CMK (cell line): ENCODE data around the gene KIF12.

Experiments used
- DNase-seq: peaks from one replicate; pipeline ENCODE4 v3.0.0-alpha.2; 2010; ENCODE audit warnings: low read depth

KIF12 gene

DNA sequence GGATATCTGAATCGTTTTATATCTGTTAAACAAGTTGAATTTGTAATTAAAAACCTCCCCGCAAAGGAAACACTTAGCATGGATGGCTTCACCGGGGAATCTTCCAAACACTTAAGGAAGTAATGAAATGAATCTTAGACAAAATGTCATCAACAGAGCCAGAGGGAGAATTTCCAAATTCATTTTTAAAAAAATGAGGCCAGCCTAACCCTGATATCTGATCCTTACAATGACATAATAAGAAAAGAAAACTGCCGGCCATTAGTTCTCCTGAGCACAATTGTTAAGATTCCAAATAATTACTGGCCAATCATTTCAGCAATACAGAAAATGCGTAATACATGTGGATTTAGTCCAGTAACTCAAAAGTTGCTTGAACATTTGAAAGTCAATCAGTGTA lies 6.1 kb upstream of the KIF12 start:
- DNase-seq, result no peak

DNA sequence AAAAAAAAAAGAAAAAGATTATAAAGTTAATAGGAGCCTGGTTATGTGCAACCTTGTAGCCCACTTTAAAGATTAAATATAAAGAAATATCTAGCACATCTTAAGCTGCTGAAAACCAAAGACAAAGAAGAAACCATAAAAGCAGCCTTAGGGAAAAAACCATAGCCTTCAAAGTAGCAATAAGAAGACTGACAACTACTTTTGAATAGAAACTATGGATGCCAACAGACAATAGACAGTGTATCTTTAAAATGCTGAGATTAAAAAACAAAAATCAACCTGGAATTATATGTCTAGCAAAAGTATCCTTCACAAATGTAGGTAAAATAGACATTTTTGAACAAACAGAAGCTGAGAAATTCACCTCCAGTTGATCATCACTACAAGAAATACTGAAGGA lies 3.4 kb upstream of the KIF12 start:
- DNase-seq, result no peak

DNA sequence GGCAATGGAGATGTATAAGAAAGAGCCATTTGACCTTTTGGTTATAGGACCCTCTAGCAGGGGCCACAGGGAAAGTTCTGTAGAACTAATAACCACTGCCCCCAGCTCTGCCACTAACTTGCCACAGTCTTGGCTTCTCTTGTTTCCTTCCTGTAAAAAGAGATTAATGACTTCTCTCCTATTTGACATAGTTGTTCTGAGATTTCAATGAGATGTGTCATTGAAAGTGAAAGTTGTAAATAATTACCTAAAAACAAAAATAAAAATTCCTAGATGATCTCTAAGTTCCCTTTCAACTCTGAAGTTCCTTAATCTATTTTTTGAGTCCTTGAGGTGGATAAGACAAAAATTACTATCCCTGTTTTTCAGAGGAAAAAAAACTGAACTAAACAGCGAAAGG lies 1.4 kb upstream of the KIF12 start:
- no peak for DNase-seq

DNA sequence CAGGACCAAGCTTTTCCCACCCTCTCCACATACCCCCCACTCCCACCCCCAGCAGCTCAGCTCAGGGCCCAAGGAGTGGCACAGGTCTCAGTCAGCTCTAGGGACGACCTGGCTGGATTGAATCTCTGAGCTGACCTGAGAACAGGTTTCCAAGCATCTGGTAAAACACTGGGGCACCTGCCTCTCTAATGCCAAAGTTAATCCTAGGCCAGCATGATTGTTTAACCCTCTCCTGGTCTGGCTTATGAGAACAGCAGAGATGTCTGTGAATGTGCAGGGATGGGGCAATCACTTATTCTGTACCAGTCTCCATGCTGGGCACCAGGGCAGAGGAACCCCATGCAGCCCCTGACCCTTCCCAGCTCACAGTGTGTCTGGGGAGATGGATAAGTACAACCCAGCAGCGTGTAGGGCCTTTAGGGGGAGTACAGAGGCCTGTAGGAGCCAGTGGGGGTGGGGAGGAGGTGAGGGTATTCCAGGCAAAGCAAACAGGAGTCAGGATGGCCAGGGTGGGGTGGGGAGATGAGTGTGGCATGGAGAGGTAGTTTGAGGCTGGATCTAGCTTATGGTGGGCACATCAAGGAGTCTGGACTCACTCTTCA lies 678 bp upstream of the KIF12 start:
- no peak for DNase-seq

DNA sequence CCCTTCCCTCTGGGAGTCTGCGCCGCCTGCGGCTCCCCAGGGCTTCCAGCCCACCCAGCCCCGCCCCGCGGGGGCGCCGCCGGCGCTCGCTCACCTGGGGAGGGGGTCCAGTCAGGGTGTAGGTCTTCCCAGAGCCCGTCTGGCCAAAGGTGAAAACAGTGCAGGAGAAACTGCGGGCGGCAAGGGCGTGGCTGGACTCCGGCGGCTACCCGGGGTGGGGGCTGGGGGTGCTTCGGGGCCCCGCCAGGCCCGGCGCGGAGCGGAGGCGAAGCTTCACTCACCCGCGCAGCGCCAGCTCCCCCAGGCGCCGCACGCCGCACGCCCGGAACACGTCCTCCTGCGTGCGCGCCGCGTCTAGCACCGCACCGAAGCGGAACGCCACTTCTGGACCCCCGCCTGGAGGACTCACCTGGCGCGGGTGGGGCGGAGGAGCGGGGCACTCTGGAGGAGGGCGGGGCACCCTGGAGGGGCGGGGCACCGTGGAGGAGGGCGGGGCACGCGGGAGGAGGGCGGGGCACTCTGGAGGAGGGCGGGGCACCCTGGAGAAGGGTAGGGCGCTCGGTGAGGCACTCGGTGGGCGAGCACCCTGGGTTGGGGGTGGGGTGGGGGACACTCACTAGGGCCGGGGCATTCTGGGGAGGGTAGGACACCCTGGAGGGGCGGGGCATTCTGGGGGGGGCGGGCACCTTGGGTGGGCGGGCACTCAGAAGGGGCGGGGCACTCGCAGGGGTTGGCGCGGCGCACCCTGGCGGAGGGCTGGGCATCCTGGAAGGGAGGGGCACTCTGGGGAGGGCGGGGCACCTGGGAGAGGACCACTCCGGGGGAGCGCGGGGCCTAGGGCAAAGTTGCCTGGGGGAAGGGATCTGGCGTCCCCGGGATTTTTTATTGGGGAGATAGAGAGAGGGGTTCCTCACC lies 814 bp downstream of the KIF12 start:
- no peak for DNase-seq

DNA sequence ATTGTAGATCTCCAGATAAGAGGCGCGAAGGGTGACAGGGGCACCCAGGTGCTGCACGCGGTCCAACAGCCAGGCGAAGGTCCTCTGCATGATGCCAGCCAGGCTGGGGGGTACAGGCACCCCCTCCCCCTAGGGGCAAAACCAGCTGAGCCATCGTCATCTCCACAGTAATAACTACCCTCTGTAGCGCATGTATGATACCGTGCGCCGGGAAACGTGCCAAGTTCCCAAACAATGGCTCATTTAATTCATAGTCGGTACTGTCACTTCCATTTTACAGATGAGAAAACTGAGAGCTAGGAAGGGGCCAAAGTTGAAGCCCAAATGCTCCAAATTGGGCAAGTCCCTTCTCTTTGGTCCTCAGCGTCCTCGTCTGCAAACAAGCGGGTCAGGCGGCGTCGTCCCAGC lies 1.5 kb downstream of the KIF12 start:
- DNase-seq, result no peak

DNA sequence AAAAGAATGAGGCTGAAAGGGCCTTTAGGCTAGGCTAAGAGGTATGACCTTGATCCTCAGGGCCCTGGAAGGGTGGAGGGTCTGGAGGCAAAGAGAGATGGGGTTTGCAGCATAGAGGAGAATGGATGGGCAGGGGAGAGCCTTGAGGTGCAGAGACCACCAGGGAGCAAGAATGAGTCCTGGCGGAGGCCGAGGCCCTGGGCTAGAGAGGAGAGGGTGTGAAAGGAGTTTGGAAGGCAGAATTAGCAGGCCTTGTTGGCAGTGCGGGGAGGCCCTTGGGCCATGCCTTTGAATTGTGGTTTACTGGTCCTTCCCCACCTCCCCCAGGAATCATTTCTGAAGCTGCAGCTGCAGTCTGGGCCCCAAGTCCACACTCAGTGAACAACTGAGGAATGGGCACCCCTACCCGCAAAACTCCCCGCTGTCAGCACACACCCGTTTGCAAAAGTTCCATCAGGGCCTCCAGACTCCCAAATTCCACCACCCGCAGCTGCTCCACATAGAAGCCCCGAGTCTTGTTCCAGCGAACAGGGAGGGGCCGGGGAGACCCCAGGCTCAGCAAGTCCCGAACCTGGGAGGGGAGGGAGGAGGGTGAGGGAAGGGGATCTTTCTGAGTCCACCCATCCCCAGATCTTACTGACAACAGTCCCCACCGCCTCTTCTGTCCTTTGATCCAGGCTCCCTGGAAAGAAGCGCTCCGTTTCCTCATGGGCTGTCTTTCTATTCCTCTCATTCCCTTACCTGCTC lies 2.1 kb downstream of the KIF12 start:
- no peak for DNase-seq

DNA sequence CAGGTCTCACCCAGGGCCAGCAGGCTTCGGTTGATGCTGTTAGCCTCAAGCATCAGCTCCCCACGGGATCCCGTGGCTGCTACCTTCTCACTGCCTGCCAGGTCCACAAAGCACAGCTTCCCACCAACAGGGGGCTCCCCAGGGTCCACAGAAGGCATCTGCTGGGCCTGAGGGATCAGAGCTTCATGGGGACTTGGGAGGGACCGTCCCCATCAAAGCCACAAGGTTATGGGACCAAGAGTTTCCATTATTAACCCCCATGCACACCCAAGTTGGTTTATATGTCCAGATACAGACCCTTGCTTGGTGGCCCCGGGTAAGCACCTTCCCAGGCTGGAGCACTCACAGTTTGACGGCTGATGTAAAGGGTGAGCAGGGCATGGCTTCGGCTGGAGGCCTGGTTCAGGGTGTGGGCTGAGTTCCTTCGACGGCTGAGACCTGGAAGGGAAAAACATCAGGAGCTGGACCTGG lies 3.0 kb downstream of the KIF12 start:
- DNase-seq, result no peak

DNA sequence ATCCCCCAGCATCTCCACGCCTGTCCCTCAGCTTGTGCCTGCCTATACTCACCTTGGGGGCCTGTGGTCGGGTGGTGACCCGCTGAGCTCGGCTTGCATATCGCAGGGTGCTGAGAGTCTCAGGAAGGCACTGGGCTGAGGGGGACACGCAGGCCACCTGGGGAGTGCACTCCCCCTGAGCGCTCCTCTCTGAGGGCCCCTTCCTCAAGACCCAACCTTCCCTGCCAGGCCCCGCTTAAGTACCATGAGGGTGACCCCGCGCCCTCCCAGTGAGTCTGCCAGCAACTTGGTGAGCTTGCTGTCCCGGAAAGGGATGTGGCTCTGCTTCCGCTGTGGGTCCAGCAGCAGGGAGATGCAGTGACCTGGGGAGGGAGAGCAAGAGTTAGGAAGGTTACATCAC lies 4.1 kb downstream of the KIF12 start:
- DNase-seq, result no peak

DNA sequence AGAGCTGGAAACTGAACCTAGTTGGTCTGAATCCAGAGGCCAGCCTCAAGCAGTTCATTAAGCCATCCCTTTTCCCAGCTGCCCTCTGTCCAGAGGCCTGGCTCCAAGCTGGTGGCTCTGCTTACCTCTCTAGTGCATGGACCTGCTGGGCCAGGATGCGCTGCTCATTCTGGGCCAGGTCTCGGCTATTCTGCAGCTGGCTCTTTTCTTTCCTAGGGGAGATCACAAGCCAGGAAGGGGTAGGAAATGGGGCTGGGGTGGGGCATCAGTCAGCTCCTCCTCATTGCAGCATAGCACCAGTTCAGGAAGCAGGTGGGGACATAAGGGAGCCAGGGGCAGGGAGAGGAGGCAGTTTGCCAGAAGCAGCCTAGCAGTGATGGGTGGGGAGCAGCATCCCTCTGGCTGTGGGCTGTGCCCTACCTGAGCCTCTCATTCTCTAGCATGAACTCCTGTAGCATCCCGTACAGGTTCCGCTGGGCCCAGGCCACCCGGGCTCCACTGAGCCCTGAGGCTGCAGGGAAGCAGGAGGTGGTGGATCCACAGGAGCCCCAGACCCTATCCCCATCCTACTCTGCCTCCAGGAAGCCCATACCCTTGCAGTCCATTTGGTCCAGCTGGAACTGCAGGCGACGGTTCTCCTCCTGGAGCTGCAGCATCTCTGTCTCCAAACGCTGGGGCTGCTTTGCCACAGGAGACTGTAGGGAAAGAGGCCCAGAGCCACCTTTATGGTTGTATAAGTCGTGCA lies 5.2 kb downstream of the KIF12 start:
- DNase-seq, result no peak

DNA sequence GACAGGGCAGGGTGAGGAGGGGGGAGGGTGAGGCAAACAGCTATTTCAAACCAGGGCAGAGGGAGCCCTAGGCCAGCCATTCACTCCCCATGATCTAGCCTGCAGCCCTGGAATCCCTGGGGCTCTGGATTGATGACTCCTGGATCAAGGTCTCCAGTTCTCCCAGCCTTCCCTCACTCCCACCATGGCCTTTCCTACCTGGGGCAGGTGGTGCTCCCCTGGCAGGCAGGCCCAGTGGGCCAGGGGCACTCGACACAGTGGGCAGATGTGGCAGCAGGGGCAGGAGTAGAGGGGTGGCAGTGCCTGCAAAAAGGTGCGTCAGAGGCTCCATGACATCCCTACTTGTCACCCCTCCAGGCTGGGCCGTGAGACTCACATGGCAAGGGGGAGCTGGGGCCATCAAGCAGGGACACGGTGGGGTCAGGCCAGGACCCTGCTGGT lies 6.0 kb downstream of the KIF12 start:
- no peak for DNase-seq

DNA sequence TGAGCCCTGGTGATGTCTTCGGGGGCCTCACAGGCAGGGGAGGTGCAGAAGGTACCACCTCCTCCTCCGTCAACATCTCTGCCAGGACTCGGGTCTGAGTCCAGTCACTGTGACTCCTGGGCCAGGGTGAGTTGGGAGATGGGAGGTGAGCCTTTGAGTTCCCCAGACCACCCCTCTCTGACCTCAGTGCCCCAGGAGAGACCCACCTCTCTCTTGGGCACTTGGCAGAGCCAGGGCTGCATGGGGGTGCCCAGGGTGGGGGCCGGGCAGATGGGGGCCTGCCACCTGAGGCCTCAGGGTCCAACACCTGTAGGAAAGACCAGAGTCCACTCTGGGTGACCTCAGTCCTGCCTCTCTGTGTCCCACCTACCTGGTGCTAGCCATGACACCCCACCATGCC lies 6.8 kb downstream of the KIF12 start:
- no peak for DNase-seq

DNA sequence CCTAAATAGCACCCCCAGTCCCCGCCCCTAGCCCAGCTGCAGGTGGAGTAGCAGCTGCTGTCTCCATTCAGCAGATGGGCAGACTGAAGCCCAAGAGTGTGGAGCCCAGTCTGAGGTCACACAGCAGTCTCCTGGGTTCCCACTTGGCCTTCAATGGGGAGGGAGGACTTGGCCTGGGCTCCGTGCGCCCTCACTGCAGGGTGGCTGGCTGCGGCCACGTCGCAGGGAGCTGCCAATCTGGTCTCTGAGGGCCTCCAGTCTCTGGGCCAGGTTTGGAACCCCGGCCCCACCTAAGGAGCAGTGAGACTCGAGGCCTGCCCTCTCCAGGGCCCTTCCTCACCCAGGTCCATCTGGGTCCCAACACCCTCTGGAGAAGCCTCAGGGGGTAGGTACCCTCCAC lies 7.4 kb downstream of the KIF12 start:
- no peak for DNase-seq

DNA sequence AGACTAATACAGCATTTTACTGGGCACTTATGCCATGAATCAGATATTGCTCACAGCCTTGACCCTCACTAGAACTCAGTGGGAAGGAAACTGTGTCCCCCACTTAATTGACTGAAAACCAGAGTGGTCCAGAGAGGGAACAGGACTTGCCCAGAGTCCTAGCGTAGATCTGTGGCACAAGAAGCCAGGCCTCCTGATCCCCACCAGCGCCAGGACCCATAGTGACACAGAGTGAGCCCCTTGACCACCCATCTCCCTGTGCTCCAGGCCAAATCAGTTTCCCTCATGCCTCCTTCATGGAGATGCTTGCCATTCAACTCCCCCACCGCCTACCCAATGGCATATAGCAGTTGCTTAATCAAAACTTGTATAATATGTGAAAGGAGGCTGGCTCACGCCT lies 8.3 kb downstream of the KIF12 start:
- no peak for DNase-seq

DNA sequence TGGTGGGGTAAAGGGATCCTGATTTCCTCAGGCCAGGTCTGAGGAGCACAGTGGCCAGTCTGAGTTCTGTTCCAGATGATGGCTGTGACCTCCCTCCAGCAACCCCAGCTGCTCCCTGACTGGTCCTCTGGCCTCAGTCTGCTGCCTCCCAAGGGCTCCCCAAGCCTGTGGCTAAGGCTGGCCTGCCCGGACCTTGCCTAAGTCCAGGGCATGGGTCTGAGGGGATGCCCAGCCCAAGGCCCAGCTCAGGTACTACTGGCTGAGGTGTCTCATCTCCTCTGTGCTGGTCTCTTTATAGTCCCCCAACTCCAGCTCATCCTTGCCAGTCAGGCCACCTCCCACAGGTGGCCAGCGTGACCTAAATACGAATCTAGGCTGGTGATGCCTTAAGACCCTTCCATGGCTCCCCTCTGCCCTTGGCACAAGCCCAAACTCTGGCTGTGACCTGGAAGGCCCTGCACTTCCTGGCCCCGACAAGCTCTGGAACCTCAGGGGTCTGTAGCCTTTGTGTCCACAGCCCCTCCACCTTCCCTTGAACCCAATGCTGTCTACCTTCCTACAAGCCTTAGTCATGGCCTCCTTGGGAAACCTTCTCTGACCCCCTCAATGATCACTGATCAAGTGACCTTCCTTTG lies 9.8 kb downstream of the KIF12 start:
- no peak for DNase-seq

DNA sequence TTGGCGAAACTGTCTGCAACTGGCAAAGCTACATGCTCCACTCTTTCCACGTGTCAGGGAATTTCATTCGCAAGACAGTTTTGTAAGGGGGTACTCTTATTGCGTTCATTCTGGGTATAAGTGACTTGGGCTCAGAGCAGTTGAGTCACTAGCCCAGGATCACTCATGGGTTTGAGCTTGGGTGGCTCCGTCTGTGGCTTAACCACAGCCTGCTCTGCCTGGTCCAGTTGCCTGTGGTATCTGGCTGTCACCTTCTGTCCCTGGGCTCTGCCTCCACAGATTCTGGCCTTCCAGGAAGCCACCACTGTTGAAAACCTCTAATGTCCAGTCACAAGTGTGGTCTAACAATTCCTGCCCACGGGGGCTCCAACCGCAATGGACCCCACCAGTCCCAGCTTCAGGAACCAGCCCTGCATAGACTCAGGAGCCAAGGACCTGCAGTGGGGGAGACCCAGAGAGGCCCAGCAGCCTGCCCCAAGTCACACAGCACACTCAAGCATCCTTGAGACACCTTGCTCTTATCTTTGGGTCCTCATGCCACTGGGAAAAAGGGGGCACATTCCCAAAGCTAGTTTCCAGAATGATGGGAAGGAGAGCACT lies 10.4 kb downstream of the KIF12 start:
- no peak for DNase-seq

DNA sequence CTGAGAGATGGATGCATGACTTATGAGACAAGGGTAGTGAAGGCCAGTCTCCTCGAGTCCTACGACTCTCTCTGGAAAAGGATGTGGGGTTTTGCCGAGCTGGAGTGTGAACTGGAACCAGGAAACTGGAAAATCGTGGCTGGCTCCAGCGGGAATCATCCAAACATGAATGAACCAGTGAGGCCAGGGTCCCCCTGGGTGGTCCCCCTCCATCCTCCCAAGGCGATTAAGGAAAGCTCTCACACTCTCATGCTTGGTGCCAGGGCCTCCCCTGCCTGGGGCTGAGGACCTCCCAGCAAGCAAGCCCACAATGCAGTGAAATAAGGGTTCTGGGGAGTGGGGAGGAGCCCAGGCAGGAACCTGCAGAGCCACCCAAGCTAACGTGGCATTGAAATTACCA lies 11.4 kb downstream of the KIF12 start:
- DNase-seq, result no peak

DNA sequence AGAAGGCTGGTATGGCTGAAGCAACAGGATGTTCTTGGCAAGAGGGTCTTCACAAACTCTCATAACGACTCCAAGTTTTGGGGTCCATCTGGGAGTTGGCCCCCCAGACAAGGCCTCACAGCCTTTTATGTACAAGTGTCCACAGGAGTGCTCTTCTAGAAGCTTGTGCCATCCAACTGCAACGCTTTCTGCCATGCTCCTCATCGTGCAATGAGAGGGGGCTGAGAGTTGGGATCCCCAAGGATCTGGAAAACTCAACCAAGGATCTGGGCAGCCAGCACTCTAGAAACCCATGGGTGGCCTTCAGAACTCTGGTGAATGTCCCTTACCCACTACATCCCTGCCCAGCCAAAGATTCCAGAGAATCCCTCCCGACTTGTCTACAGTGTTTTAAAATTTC lies 12.5 kb downstream of the KIF12 start:
- DNase-seq, result no peak

DNA sequence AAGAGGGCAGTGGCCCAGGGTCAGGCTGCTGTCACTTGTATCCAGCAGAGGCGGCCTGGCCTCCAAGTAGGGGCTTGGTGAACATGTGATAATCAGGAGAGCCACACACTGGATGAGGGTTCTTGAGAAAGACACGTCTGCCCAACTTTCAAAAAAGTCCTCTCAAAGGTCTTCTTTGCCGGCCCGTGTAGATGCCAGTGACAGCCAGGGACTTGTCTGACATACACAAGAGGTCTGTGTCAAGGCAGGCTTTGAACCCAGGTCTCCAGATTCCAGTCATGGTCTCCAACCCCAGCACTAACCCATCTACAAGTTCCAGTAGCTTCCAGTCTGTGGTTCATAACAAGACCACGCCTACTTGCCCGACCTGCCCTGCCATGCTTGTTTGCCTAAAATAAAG lies 13.1 kb downstream of the KIF12 start:
- no peak for DNase-seq

DNA sequence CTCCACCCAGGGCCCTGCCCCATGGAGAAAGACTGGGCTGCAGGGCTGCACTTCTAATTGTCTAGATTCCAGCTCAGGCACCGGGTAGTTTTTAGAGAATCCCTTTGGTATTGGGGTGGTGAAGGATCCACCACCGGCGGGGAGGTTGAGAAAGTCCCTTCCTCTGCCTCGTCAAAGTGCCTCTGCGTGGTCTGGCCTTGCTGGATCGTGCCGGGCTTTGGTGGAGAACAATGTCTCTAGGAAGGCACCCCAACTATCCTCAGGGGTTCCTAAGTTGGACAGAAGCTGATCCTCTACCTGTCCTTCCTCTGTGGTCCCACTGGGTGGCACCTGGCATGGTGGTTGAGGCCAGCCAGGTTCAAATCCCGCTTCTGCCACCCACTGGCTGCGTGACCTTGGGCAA lies 13.7 kb downstream of the KIF12 start:
- DNase-seq, result no peak
